Glutamatergic neuron (in vitro differentiated cells): ENCODE results near the gene MYH8. TPM values are rescaled to one million over a fixed set of nuclear protein-coding genes. Genes with fewer than 3 reads are reported as not detected.

Experiments used
- DNase-seq: peaks from one replicate; pipeline ENCODE4 v3.0.0; 2022
- H3K27ac Mint-ChIP-seq: one replicate; pipeline ENCODE4 v1.8.0; 2020; ENCODE audit warnings: mild to moderate bottlenecking, mixed read lengths, inconsistent platforms; ENCODE audit not compliant: unreplicated experiment
- H3K27me3 Mint-ChIP-seq: one replicate; pipeline ENCODE4 v1.8.0; 2020; ENCODE audit warnings: mild to moderate bottlenecking, moderate library complexity, mixed read lengths, inconsistent platforms; ENCODE audit not compliant: unreplicated experiment
- H3K36me3 Mint-ChIP-seq: one replicate; pipeline ENCODE4 v1.8.0; 2020; ENCODE audit warnings: mild to moderate bottlenecking, mixed read lengths, inconsistent platforms; ENCODE audit not compliant: unreplicated experiment
- H3K4me1 Mint-ChIP-seq: one replicate; pipeline ENCODE4 v1.8.0; 2020; ENCODE audit warnings: mild to moderate bottlenecking, low read depth, mixed read lengths, inconsistent platforms; ENCODE audit not compliant: unreplicated experiment
- H3K4me3 Mint-ChIP-seq: one replicate; pipeline ENCODE4 v1.8.0; 2020; ENCODE audit warnings: mild to moderate bottlenecking, mixed read lengths, inconsistent platforms; ENCODE audit not compliant: unreplicated experiment
- H3K9me3 Mint-ChIP-seq: one replicate; pipeline ENCODE4 v1.8.0; 2020; ENCODE audit warnings: mild to moderate bottlenecking, moderate library complexity, mixed read lengths, inconsistent platforms; ENCODE audit not compliant: unreplicated experiment
- total RNA-seq: library from RNA; stranded (reverse); fragmentation: NEBNext Ultra II Directional; extraction: Animal tissue kit (Norgen Biotek cat#: 25700); gene quantifications from one replicate; pipeline ENCODE4 v1.2.1, GENCODE V29; 2021; ENCODE audit not compliant: unreplicated experiment
- TF ChIP-seq, protein P1 (sequence below): fragments of 200-600 bp; sonication (generic); IDR thresholded peaks from one replicate; pipeline ENCODE4 v1.5.0; 2021; ENCODE audit not compliant: partially characterized antibody, unreplicated experiment

Gene MYH8
- total RNA-seq, 1 donor from 2014 or later, result 0.96 TPM

DNA sequence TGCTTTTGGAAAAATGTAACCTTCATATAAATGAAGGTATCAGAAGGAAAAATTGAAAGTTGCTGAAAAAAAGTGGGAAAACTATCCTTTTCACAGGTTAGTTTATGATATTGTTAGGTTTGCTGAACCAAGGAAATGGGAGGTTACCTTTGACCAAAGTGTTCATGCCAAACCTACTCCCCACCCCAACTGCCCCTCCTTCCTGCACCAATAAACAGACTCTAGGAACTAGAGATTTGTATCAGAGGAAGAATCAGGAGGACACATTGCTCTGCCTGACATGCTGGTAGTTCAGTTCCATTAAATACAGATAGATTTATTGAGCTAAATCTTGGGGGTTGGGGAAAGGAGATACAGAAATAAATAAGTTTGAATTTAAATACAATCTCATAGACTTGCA is 18.2 kb downstream of the MYH8 start:
- Mint-ChIP-seq H3K36me3 (no peaks in the 10 kb centered on the region), H3K4me1 (no peaks in the 10 kb centered on the region), H3K4me3 (no peak overlapping the region), H3K27ac (no peak overlapping the region), H3K9me3 (no peaks in the 10 kb centered on the region), H3K27me3 (no peaks in the 10 kb centered on the region)
- no peak for DNase-seq
- TF ChIP-seq, protein P1, sequence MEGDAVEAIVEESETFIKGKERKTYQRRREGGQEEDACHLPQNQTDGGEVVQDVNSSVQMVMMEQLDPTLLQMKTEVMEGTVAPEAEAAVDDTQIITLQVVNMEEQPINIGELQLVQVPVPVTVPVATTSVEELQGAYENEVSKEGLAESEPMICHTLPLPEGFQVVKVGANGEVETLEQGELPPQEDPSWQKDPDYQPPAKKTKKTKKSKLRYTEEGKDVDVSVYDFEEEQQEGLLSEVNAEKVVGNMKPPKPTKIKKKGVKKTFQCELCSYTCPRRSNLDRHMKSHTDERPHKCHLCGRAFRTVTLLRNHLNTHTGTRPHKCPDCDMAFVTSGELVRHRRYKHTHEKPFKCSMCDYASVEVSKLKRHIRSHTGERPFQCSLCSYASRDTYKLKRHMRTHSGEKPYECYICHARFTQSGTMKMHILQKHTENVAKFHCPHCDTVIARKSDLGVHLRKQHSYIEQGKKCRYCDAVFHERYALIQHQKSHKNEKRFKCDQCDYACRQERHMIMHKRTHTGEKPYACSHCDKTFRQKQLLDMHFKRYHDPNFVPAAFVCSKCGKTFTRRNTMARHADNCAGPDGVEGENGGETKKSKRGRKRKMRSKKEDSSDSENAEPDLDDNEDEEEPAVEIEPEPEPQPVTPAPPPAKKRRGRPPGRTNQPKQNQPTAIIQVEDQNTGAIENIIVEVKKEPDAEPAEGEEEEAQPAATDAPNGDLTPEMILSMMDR, result no peak

DNA sequence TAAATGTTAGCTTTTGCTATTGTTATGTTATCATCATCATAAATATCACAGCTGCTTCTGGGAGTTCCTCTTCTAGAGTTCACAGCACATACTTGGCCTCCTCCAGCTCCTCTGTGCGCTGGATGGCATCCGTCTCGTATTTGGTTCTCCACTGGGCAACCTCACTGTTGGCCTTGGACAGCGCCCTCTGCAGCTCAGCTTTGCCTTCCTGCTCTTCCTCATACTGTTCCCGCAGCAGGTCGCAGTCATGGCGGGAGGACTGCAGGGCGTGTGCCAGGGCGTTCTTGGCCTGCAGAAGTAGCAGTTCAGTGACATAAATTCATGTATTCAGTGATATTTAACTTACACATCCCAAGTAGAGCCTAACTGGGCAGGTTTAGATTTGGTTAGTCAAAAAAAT is 23.4 kb downstream of the MYH8 start:
- DNase-seq, result peak; percentile 34
- TF ChIP-seq, protein P1, result no peak
- peaks cover 14% of the 10 kb centered on the region for H3K9me3 Mint-ChIP-seq
- no peak overlapping the region for H3K4me3 Mint-ChIP-seq
- no peaks in the 10 kb centered on the region for H3K36me3 Mint-ChIP-seq
- no peak overlapping the region for H3K27ac Mint-ChIP-seq
- peaks cover 8% of the 10 kb centered on the region for H3K27me3 Mint-ChIP-seq
- peaks cover 22% of the 10 kb centered on the region for H3K4me1 Mint-ChIP-seq

GRCh38 chr17:10396524-10397163 is 25.1 kb downstream of the MYH8 start:
- DNase-seq, result no peak
- Mint-ChIP-seq H3K4me3 (no peak overlapping the region), H3K27ac (no peak overlapping the region), H3K4me1 (peaks cover 32% of the 10 kb centered on the region), H3K27me3 (peaks cover 8% of the 10 kb centered on the region), H3K9me3 (peaks cover 14% of the 10 kb centered on the region), H3K36me3 (no peaks in the 10 kb centered on the region)
- TF ChIP-seq, protein P1, result no peak

DNA sequence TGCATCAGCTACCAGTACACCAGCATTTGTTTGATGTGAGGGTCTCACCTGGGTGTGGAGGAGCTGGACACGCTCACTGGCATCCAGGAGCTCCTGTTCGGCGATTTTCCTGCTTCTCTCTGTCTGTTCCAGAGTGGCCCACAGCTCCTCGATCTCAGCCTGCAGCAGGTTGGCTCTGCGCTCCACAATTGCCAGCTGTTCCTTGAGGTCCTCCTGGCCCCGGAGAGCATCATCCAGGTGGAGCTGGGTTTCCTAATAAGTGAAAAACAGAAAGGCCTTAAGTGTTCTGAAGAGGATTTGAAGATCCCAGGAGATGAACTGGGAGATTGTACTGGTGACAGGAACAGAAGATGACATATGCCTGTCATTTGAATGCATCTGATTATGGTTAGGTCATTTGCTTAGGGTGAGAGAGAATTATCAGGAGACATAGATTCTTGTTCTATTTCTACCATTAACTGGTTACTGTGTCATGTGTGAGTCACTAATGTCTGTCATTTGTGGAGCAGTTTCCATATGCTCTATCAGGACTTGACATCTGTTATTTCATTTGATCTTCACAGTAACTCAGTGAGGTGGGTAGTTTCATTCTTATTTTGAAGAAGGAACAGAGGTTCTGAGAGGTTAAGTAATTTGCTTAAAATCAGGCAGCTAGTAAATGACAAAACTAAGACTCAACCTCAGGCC is 27.4 kb downstream of the MYH8 start:
- Mint-ChIP-seq H3K4me1 (peaks cover 32% of the 10 kb centered on the region), H3K36me3 (no peaks in the 10 kb centered on the region), H3K27ac (peak overlapping the region; percentile 92), H3K9me3 (peaks cover 14% of the 10 kb centered on the region), H3K4me3 (peak overlapping the region; percentile 79), H3K27me3 (peaks cover 8% of the 10 kb centered on the region)
- TF ChIP-seq, protein P1, result no peak
- DNase-seq, result peak; percentile 71

GRCh38 chr17:10392880-10393279 is 28.9 kb downstream of the MYH8 start:
- peaks cover 14% of the 10 kb centered on the region for H3K9me3 Mint-ChIP-seq
- TF ChIP-seq, protein P1, result no peak
- no peaks in the 10 kb centered on the region for H3K36me3 Mint-ChIP-seq
- no peak overlapping the region for H3K27ac Mint-ChIP-seq
- no peak for DNase-seq
- H3K4me3 Mint-ChIP-seq, result no peak overlapping the region
- peaks cover 8% of the 10 kb centered on the region for H3K27me3 Mint-ChIP-seq
- H3K4me1 Mint-ChIP-seq, result peaks cover 32% of the 10 kb centered on the region
